HG03103 (cell line): ENCODE data around the gene TEAD2.
"Not testable (repeated sequence)": the region's sequence is repeated elsewhere in the genome, so short reads cannot be mapped to it uniquely, and the experiment has no call there.

ENCODE experiments used
- ATAC-seq: cut with Tn5 transposase; IDR thresholded peaks from one replicate; pipeline ENCODE4 v1.9.1; 2021; ENCODE audit warnings: low read depth; ENCODE audit not compliant: unreplicated experiment

Gene TEAD2

DNA sequence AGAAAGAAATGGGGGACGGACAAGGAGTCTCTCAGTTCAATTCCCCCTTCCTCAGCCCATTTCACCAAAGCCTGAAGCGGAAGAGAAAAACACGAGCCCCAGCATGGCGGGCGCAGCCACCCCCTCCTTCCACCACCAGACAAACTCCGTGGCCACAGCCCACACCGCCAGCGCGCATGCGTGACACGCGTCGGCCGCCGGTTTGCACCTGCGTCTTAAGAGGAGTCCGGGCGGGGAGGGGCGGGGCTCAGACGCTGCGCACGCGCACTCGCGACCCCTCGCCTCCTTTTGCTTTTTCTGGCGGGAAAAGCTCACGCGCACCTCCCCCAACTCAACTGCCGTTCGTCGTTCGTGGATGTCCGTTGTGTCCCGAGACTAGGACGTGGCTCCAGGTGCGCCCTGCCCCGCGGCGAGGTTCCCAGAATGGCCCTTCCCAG, 25.7 kb upstream of the TEAD2 start, which contains the start of gene KASH5:
Gene KASH5, plus strand, starts transcription at position 314 of the 437 bp plus-strand sequence. CDS start 2,635 bp downstream, outside the sequence.
- no peak for ATAC-seq

DNA sequence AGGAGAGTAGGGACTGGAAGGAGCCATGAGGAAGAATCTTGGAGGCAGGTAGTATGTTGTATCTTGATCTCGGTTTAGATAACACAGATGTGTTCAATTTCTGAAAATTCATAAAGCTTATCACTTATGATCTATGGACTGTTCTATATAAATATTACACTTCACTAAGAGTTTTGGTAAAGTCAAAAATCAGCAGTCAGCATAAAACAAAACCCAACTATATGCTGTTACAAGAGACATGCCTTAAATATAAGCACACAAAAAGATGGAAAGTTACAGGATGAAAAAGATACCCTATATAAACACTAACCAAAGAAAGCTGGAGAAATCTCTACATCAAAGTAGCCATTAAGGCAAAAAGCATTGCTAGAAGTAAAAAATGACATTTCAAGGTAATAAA, 21.4 kb upstream of the TEAD2 start:
- ATAC-seq, result no peak

DNA sequence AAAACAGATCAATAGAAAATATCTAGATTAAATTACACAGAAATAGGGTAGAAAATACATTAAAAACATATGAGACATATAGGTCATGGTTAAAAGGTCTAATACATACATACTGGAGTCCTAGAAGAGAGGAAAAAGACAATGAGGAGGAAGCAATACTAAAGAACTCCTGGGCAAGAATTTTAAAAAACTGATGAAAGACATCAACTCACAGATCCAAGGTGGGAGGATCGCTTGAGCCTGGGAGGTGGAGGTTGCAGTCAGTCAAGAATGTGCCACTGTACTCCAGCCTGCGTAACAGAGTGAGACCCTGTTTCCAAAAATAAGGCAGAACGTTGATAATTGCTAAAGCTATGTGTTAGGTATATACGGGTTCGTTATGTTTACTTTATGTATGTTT, 20.4 kb upstream of the TEAD2 start:
- ATAC-seq, result no peak

DNA sequence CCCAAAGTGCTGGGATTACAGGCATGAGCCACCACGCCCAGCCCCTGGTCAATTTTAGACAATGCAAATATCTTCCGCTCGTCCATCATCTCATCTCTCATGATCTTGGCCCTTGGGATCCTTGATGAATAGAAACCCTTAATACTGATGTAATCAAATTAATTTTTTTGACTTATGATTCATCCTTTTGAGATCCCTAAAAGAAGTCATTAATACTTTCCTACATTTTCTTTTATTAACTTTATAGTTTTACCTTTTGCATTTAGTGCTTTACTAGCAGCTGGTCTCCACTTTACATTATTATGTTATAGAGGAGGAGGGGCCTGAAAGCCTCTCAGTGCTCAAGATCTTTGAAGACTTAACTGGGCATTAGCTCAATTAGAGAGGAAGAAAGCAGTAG, 18.2 kb upstream of the TEAD2 start:
- no peak for ATAC-seq

DNA sequence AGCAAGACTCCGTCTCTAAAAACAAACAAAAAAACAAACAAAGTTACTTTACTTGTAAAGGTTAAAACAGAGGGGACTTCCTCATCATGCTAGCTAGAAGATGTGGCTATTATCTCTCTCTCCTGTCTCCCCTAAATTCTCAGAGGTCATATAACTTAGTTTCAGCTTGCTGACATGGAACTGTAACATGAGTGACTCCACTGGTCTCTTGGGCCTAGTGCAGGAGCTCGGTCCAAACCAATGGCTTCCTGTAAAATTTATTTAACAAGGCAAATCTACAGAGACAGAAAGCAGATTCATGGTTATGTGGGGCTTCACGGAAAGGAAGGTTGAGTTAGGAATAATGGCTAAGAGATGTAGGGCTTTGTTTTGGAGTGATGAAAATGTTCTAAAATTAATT, 16.3 kb upstream of the TEAD2 start:
- ATAC-seq, result no peak

DNA sequence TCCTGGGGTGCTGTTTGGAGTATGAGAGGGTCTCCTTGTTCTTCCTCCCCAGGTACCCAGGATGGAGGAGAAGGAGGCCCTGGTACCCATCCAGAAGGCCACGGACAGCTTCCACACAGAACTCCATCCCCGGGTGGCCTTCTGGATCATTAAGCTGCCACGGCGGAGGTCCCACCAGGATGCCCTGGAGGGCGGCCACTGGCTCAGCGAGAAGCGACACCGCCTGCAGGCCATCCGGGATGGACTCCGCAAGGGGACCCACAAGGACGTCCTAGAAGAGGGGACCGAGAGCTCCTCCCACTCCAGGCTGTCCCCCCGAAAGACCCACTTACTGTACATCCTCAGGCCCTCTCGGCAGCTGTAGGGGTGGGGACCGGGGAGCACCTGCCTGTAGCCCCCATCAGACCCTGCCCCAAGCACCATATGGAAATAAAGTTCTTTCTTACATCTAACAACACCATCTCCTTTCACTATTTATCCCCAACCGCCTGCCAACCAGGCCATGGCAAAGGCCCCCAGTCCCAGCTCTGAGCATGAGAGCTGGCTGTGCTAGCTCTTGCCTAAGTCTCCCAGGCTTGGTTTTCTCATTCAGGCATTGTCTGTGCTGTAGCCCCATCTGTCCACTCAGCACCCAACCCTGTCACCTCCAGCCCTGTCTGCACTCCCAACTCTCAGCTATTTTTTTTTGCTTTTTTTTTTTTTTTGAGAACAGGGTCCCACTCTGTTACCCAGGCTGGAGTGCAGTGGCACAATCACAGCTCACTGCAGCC, 12.6 kb upstream of the TEAD2 start:
- no peak for ATAC-seq

DNA sequence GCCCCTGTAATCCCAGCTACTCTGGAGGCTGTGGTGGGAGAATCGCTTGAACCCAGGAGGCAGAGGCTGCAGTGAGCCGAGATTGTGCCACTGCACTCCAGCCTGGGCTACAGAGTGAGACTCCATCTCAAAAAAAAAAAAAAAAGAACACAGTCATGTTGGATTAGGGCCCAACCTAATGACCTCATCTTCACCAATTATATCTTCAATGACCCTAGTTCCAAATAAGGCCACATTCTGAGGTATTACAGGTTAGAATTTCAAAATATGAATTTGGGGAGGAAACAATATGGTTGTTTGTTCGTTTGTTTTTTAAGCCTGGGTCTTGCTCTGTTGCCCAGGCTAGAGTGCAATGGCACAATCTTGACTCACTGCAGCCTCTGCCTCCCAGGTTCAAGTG, 11.0 kb upstream of the TEAD2 start:
- not testable (repeated sequence) for ATAC-seq

DNA sequence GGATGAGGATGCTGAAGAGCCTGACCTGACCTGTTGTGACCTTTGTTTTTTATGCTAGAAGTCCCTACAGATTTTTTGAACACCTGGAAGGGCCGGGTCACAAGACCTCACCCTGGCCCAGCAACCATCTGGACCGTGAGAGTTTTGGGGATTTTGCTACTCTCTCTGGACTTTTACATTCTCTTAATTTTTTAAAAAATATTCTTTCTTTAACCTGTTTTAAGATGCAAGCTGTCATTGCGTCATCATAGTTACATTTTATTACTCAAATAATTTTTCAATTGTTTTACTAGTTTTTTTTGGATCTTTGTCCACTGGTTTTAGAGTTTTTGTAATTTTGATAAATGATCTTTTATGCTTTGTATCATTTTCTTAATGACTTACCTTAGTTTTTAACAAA, 9.0 kb upstream of the TEAD2 start:
- ATAC-seq, result no peak

DNA sequence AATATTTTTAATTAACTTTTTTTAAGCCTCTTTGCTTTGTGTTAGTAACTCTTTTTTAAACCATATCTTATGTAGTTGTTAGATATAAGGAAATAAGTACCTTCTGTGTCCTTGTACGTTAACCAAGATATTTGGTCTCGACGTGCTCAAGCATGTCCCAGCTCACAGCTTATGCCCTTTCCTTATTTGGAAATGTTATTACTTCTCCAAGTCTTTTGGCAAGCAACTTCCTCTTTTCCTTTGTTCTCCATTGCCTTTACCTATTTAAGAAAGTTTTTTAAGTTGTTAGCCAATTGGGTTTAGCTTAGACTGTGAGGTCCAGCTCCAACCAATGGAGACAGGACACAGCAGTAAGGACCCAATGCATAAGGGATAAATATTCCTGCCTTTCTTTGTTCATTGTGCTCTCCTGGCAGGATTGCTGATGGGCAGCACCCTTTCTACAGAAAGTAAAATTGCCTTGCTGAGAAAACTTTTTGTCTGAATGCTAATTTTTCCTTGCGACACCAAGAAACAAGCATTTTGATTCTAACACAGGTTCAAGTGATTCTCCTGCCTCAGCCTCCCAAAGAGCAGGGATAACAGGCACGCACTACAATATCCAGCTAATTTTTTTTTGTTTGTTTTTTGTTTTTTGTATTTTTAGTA, 6.6 kb upstream of the TEAD2 start:
- no peak for ATAC-seq

DNA sequence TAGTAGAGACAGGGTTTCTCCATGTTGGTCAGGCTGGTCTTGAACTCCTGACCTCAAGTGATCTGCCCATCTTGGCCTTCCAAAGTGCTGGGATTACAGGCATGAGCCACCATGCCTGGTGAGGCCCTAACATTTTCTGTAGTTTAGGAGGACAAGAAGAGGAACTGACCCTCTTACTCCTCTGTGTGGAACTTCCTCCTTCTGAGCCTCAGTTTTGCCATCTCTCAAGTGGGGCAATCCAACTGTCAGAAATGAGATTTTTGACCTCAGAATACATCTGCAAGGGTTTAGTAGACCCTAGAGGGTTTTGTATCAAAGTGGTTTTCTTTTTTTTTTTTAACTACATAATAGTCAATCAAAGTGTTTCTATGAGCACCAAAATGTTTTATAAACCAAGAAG, 3.9 kb upstream of the TEAD2 start:
- no peak for ATAC-seq

DNA sequence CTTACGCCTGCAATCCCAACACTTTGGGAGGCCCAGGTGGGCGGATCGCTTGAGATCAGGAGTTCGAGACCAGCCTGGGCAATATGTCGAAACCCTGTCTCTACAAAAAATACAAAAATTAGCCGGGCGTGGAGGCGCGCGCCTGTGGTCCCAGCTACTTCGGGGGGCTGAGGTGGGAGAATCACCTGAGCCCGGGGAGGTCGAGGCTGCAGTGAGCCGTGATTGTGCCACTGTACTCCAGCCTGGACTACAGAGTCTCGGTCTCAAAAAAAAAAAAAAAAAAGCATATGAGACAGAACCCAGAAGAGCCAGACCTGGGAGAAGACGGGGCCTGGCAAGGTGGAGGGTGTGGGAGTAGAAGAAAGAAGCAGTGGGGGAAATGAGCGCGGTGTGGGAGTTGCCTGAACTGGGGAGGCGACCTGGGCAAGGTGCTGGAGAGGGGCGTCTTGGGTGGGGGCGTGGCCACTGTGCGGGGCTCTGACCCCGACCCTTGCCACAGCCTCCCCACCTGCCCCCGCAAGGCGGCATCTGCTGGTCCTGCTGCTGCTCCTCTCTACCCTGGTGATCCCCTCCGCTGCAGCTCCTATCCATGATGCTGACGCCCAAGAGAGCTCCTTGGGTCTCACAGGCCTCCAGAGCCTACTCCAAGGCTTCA, 2.0 kb upstream of the TEAD2 start:
- no peak for ATAC-seq

DNA sequence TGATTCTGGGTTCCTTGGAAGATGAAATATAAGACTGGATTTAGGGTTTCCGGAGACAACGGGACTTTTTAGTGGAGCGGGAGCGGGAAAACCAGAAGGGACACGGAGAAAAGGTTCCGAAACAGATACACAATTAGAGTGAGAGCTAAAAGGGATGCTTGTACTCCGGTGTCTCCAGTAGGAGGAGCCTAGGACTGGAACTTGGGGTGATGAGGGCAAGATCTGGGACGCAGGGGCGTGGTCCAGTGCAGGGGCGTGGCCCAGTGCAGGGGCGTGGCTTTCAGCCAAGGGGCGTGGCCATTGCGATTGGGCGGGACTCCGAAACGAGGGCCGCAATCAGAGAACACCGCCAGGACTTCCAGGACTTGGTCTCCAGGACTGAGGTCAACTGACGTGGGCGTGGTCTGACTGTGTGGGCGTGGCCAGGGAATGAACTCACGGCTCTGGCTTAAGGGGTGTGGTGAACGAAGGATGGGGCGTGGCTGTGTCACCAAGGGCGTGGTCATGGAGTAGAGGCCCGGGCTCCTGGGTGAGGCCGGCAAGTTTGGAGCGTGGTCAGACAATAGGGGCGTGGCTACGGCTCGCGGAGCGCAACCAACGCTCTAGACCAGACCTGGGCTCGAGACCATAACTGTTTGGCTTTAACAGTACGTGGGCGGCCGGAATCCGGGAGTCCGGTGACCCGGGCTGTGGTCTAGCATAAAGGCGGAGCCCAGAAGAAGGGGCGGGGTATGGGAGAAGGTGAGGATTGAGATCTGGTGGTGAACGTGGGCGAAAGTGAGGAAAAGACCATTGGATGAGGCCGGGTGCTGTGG, 1.3 kb upstream of the TEAD2 start, which contains the start of gene DKKL1:
Gene DKKL1, plus strand, starts transcription at position 610 of the 815 bp plus-strand sequence. Its CDS starts 122 bp downstream, at position 732.
- ATAC-seq, result no peak

DNA sequence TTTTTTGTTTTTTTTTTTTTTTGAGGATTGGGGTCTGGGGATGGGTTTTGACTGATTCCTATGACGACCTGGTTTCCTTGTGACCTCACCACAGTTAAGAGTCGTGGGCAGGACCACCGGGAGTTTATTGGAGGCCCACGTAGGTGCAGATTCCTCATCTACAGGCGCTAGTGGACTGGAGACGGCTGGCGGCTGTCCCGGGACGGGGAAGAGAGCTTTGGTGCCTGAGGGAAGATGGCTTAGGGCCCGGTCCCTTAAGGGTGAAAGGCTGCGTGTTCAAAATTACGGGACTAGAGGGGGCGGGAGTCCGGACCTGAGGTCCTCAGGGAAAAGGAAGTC, 682 bp upstream of the TEAD2 start:
- no peak for ATAC-seq

DNA sequence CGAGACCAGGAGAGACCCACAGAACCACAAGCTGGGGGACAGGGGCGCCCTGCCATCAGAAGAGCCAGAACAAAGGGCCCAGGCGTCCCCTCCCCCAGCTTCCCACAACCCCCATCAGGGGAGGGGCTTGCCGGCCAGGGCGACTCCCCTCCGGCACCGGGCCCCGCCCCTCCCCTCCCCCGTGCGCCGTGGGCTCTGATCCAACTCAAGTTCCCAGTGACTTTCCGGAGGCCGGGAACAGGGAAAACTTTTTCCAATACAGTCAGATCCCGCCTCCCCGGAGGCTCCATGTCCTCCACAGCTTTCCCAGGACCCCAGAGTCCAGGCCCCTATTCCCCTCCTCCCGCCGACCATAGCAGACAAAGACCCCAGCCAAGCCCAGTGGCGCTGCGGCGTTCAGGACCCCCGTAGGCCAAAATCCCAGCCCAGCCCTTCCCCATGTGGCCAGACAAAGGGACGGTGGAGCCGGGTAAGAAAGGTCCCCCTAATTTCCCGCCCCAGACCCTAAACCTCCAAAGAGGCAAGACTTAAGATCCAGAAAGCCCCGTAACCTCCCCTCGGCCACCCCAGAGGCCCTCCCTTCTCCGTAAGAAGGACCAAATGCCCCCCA, 673 bp downstream of the TEAD2 start:
- ATAC-seq, result no peak

DNA sequence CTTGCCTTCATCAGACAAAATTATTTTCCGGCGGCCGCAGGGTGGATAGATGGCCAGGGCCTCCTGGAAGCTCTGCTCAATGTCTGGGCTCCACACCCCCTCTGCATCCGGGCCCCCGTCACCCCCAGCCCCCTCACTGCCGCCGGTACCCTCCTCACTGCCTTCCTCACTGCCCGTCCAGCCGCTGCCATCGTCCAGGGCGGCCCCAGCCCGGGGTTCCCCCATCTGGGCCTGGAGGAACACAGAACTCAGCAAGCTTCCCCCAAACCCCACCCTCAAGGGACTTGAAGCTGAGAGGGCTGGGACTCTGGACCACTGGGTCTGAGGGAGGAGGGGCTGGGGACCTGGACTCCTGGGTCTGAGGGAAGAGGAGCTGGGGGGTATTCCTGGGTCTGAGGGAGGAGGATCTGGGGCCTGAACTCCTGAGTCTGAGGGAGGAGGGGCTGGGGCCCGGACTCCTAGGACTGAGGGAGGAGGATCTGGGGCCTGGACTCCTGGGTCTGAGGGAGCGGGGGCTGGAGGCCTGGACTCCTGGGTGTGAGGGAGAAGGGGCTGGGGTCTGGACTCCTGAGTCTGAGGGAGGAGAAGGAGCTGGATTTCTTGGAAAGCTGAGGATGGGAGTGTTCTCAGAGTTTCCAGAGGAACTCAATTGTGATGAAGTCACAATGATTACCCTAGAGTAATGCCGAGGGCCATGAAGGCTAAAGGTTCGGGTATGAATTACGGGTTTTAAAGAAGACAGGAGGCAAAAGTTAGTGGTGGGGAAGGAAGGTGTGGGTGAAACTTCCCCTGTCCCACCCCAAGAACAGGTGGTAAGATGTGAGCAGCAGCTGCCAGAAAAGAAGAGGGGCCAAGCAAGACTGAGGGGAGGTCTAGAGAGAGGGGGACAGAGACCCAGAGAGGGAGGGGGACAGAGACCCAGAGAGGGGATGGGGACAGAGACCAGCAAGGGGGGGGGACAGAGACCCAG, 2.1 kb downstream of the TEAD2 start:
- ATAC-seq, result no peak

DNA sequence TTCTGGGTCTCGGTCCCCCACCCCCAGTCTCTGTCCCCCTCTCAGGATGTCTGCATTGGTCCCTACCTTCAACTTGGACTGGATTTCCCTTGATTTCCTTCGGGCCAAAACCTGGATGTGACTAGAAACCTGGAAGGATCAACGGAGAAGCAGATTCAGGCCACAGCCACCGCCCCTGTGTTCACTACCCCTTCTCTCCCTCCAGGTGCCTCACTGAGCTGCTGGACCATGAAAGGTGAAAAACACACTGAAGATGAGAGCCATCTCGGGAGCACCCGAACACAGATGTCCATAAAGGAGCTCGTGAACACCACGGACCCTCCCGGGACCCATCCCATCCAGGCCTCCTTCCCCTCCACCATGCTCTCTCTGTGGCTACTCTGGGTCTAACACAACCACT, 5.0 kb downstream of the TEAD2 start:
- no peak for ATAC-seq

DNA sequence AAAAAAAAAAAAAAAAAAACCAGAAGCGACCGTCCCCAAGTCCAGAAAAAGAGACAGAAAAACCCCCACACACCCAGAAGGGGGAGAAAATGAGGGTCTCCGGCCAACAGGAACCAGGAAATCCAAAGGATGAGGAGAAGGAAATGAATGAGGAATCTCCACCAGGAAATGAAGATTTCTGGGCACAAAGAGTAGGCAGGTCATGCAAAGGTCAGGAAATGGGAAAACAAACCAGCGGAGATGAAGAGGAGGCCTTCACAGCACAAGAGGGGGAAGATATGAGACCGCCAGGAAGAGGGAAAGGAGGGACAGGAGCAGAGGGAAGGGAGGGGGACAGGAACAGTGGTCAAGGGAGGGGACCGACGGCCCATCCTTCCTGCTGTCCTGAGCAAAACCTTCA, 5.8 kb downstream of the TEAD2 start:
- ATAC-seq, result no peak

DNA sequence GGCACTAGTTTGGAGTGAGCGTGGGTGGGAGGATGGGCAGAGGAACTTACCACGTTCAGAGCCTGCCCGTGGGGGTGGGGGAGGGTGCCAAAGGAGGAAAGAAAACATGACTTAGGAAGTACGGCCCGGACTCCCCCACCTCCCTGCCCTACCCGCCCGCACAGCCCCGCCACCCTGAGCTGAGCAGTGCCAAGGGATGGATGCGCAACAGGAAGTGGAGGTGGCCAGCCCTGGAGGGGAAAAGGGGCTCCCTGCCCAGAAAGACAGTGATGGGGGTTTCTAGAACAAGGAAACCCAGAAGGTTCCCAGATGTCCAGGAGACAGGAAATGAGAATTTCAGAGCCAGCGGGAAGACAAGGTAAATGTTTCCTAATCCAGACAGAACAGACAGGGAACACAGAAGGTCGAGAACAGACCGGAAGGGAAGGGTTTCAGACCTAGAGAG, 6.3 kb downstream of the TEAD2 start:
- ATAC-seq, result no peak

DNA sequence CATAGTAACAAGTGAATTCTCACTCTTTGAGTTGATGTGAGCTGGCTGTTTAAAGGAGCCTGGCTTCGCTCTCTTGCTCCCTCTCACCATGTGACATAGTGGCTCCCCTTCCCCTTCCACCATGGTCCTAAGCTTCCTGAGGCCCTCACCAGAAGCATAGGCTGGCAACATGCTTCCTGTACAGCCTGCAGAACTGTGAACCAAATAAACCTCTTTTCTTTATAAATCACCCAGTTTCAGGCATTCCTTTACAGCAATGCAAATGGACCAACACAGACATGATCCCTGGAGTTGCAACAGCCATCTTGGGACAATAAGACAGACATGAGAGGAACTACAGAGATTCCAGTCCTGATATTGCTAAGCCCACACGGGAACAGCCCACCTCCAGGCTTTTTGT, 12.6 kb downstream of the TEAD2 start:
- no peak for ATAC-seq
